Retinal pigment epithelial cell (primary cell): Measurements from ENCODE around the gene ECM1.

Source experiments
- DNase-seq: peaks from one replicate; pipeline ENCODE4 v3.0.0-alpha.2; 2010; ENCODE audit warnings: low read depth
- H3K4me3 ChIP-seq: 2 replicates; pipeline ENCODE4 v1.5.1; 2011; ENCODE audit warnings: mild to moderate bottlenecking, low read length, control low read depth, moderate library complexity
- TF ChIP-seq, protein P1 (sequence below): conservative IDR thresholded peaks from 2 replicates; pipeline ENCODE4 v1.5.1; 2011; ENCODE audit warnings: low read depth, low read length, control low read depth, inconsistent platforms

The ECM1 gene

DNA sequence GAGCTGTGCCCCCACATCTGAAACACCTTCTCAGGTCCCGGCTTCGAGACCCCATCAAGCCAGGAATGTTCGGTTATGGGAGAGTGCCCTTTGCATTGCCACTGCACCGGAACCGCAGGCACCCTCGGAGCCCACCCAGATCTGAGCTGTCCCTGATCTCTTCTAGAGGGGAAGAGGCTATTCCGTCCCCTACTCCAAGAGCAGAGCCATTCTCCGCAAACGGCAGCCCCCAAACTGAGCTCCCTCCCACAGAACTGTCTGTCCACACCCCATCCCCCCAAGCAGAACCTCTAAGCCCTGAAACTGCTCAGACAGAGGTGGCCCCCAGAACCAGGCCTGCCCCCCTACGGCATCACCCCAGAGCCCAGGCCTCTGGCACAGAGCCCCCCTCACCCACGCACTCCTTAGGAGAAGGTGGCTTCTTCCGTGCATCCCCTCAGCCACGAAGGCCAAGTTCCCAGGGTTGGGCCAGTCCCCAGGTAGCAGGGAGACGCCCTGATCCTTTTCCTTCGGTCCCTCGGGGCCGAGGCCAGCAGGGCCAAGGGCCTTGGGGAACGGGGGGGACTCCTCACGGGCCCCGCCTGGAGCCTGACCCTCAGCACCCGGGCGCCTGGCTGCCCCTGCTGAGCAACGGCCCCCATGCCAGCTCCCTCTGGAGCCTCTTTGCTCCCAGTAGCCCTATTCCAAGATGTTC is 45.6 kb downstream of the ECM1 start:
- DNase-seq, result no peak
- TF ChIP-seq, protein P1, sequence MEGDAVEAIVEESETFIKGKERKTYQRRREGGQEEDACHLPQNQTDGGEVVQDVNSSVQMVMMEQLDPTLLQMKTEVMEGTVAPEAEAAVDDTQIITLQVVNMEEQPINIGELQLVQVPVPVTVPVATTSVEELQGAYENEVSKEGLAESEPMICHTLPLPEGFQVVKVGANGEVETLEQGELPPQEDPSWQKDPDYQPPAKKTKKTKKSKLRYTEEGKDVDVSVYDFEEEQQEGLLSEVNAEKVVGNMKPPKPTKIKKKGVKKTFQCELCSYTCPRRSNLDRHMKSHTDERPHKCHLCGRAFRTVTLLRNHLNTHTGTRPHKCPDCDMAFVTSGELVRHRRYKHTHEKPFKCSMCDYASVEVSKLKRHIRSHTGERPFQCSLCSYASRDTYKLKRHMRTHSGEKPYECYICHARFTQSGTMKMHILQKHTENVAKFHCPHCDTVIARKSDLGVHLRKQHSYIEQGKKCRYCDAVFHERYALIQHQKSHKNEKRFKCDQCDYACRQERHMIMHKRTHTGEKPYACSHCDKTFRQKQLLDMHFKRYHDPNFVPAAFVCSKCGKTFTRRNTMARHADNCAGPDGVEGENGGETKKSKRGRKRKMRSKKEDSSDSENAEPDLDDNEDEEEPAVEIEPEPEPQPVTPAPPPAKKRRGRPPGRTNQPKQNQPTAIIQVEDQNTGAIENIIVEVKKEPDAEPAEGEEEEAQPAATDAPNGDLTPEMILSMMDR, result no peak
- H3K4me3 ChIP-seq, result no peak overlapping the region

DNA sequence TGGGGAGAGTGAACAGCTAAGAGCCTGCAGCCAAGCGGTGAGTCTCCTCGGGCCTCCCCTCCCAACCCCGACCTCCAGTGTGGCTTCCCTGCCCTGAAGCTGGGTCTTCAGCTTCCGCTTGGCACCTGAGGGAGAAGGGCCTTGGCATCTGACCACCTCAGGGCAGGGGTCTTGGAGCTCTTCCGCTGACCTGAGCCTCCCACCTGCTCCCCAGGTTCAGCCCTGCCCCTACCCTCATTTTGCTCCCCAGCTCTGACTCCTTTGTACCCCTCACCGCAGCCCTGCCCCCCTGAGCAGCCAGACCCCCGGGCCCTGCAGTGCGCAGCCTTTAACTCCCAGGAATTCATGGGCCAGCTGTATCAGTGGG is 46.2 kb downstream of the ECM1 start:
- TF ChIP-seq, protein P1, result no peak
- no peak for DNase-seq
- no peak overlapping the region for H3K4me3 ChIP-seq

DNA sequence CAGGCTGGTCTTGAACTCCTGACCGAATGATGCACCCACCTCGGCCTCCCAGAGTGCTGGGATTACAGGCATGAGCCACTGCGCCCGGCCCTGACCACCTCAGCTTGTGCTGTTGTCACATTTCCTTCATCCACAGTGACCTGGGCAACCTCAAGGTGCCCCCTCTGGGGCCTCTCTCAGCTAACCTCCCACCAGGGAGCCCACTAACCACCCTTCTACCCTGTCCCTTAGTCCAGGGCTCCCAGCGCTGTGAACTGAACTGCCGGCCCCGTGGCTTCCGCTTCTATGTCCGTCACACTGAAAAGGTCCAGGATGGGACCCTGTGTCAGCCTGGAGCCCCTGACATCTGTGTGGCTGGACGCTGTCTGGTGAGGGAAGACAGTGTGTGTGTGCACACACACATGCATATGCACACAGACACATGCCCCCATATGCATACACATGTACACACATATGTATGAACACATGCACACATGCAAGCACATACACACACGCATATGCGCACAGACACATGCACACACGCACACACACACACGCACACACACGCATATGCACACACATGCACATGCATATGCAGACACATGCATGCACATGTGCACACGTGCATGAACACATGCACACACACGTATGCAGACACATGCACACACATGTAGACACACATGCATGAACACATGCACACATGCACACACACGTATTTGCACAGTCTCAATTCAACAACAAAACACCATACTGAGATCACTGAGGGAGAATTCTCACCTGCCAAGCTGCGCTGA is 47.5 kb downstream of the ECM1 start:
- no peak overlapping the region for H3K4me3 ChIP-seq
- TF ChIP-seq, protein P1, result no peak
- DNase-seq, result no peak

- DNase-seq, result no peak
- TF ChIP-seq, protein P1, result no peak
- H3K4me3 ChIP-seq, result no peak overlapping the region
Measured at GRCh38 chr1:150555971-150556865, 48.3 kb downstream of the ECM1 start.

GRCh38 chr1:150557065-150557600 is 49.2 kb downstream of the ECM1 start:
- no peak for DNase-seq
- TF ChIP-seq, protein P1, result no peak
- H3K4me3 ChIP-seq, result no peak overlapping the region

DNA sequence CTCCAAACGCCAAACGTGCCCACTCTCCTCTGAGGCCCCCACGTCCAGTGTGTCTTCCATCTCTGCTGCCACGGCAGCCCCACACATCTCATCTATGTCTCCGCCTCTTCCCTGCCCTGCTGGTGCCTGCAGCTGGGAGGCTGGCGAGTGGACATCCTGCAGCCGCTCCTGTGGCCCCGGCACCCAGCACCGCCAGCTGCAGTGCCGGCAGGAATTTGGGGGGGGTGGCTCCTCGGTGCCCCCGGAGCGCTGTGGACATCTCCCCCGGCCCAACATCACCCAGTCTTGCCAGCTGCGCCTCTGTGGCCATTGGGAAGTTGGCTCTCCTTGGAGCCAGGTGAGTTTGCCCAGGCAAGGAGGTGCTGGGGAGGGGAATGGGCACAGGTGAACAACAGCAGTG is 49.9 kb downstream of the ECM1 start:
- H3K4me3 ChIP-seq, result no peak overlapping the region
- TF ChIP-seq, protein P1, result no peak
- no peak for DNase-seq
